HEK293 (cell line): ENCODE results near the gene MAML3.

Experiments
- ATF2 ChIP-seq: fragments of 450-650 bp; formaldehyde crosslinking; IDR thresholded peaks from 2 replicates; pipeline ENCODE4 v1.5.1; 2016; ENCODE audit warnings: missing biosample characterization, missing genetic modification characterization, low read depth
- CTCF ChIP-seq: fragments of 450-650 bp; formaldehyde crosslinking; IDR thresholded peaks from 2 replicates; pipeline ENCODE4 v1.5.1; 2016; ENCODE audit warnings: missing biosample characterization, missing genetic modification characterization
- FEZF1 ChIP-seq: fragments of 450-650 bp; formaldehyde crosslinking; IDR thresholded peaks from 2 replicates; pipeline ENCODE4 v1.5.1; 2016; ENCODE audit warnings: missing biosample characterization, missing genetic modification characterization
- KLF16 ChIP-seq: fragments of 450-650 bp; formaldehyde crosslinking; IDR thresholded peaks from 2 replicates; pipeline ENCODE4 v1.5.1; 2017; ENCODE audit warnings: missing biosample characterization, missing genetic modification characterization
- REST ChIP-seq: fragments of 450-650 bp; formaldehyde crosslinking; IDR thresholded peaks from 2 replicates; pipeline ENCODE4 v1.5.1; 2016; ENCODE audit warnings: missing biosample characterization, missing genetic modification characterization
- ZBTB17 ChIP-seq: fragments of 450-650 bp; formaldehyde crosslinking; IDR thresholded peaks from 2 replicates; pipeline ENCODE4 v1.5.1; 2016; ENCODE audit warnings: missing biosample characterization, missing genetic modification characterization
- ZNF140 ChIP-seq: fragments of 450-650 bp; formaldehyde crosslinking; IDR thresholded peaks from 2 replicates; pipeline ENCODE4 v1.5.1; 2016; ENCODE audit warnings: missing biosample characterization, missing genetic modification characterization
- ZNF202 ChIP-seq: fragments of 450-650 bp; formaldehyde crosslinking; IDR thresholded peaks from 2 replicates; pipeline ENCODE4 v1.5.1; 2016; ENCODE audit warnings: missing biosample characterization, missing genetic modification characterization, borderline replicate concordance
- ZNF274 ChIP-seq, 2 experiments: fragments of 200-500 bp in 1 of 2; fragments of 450-650 bp in 1 of 2; sonication (Bioruptor generic) in 1 of 2; formaldehyde crosslinking in 1 of 2; IDR thresholded peaks; 2 replicates each; pipeline versions ENCODE4 v1.5.1 to v1.6.1; 2014 to 2016; ENCODE audit warnings: borderline replicate concordance in 1 of 2, inconsistent platforms in 1 of 2, low read length in 1 of 2, missing biosample characterization in 1 of 2, missing genetic modification characterization in 1 of 2
- ZNF324 ChIP-seq: fragments of 450-650 bp; formaldehyde crosslinking; IDR thresholded peaks from 2 replicates; pipeline ENCODE4 v1.5.1; 2016; ENCODE audit warnings: missing biosample characterization, missing genetic modification characterization
- ZNF501 ChIP-seq: fragments of 450-650 bp; formaldehyde crosslinking; IDR thresholded peaks from 2 replicates; pipeline ENCODE4 v1.5.1; 2016; ENCODE audit warnings: missing biosample characterization, missing genetic modification characterization
- ZNF558 ChIP-seq: fragments of 450-650 bp; formaldehyde crosslinking; IDR thresholded peaks from 2 replicates; pipeline ENCODE4 v1.5.1; 2016; ENCODE audit warnings: missing biosample characterization, missing genetic modification characterization
- ZNF777 ChIP-seq: fragments of 450-650 bp; formaldehyde crosslinking; IDR thresholded peaks from 2 replicates; pipeline ENCODE4 v1.5.1; 2017; ENCODE audit warnings: missing biosample characterization, missing genetic modification characterization, borderline replicate concordance

GRCh38 chr4:140088323-140088967 lies 65.5 kb downstream of the MAML3 start:
- no peak for TF ChIP-seq CTCF (tag by site-specific recombination)
- no peak for TF ChIP-seq ZNF777
- TF ChIP-seq ATF2 = no peak
- no peak for TF ChIP-seq ZNF140
- TF ChIP-seq KLF16 (tag by site-specific recombination) = no peak
- no peak for TF ChIP-seq ZNF202 (tag by site-specific recombination)
- no peak for TF ChIP-seq ZNF324 (tag by site-specific recombination)
- TF ChIP-seq FEZF1 (tag by site-specific recombination) = no peak
- no peak for TF ChIP-seq ZBTB17 (tag by site-specific recombination)
- no peak for TF ChIP-seq ZNF274 (IDR thresholded peaks at IDR 0.05; ENCODE audit: low read length)
- no peak for TF ChIP-seq ZNF274 (tag by site-specific recombination; IDR thresholded peaks at IDR 0.05; ENCODE audit: borderline replicate concordance)
- no peak for TF ChIP-seq ZNF501 (tag by site-specific recombination)
- no peak for TF ChIP-seq REST (tag by site-specific recombination)
- TF ChIP-seq ZNF558 (tag by site-specific recombination) = no peak
